Activated naive CD8-positive, alpha-beta T cell treated with anti-CD3 and anti-CD28 coated beads, Interleukin-2, amount 50 U/mL, for 16 hours (primary cell): Measurements from ENCODE around the gene NRXN3.

ENCODE experiments used
- DNase-seq: peaks from one replicate; pipeline ENCODE4 v3.0.0-alpha.2; 2020; ENCODE audit warnings: low read depth, low spot score

Gene NRXN3

GRCh38 chr14:79117561-79117960 is 947.4 kb downstream of the NRXN3 start:
- no peak for DNase-seq

GRCh38 chr14:79118291-79118690 is 948.1 kb downstream of the NRXN3 start:
- no peak for DNase-seq

DNA sequence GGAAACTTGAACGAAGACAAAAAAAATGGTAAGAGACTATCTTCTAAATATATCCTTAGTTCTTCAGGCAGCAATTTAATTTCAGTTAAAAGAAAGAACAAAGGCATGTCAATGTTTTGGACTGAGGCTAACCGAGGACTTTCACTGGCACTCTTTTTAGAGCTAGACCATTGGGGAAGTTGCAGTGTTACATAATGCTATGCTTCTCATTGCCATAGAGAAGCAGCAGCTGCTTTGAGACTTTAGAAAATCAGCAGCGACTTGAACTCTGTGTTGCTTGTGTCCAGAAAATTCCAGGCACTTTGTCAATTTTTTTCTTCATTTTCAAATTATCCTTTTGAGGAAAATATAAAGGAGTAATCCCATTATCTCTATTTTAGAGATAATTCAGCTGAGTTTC is 964.2 kb downstream of the NRXN3 start:
- no peak for DNase-seq

GRCh38 chr14:79136071-79137044 is 966.2 kb downstream of the NRXN3 start:
- no peak for DNase-seq

DNA sequence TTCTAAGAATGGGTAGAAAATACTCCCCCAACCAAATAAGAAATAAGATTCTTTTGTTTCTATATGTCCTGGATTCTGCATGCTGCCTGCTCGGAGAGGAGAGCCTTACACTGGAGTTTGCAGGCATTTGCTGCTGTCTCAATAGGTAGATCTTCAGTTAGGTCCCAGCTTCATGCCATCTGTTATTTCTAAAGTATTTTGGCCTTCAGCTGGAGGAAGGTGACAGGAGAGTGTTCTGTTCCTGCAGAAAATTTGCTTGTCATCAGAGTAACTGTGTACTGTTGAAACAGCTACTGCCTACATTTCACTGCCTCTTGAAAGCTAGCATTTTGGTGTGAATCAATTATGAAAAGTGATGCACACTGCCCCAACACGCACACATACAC is 966.9 kb downstream of the NRXN3 start:
- DNase-seq = no peak

DNA sequence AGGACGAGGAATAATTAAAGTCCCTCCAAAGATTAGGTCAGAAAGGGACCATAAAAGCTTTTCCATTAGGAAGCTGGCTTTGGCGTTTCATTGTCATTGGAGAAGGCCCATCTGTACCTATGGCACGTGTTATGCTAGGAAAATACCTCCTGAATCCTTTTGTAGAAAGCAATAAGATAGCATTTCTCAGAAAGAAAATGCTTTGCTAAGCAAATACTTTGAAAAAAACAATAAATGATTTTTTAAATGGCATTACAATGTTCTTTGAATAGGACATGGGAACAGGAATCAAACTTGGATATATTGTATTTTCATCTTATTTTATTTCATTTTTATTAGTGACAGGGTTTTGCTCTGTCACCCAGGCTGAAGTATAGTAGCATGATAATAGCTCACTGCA is 967.7 kb downstream of the NRXN3 start:
- no peak for DNase-seq

- DNase-seq = no peak
These were observed 974.7 kb downstream of the NRXN3 start for GRCh38 chr14:79144896-79145295.

DNA sequence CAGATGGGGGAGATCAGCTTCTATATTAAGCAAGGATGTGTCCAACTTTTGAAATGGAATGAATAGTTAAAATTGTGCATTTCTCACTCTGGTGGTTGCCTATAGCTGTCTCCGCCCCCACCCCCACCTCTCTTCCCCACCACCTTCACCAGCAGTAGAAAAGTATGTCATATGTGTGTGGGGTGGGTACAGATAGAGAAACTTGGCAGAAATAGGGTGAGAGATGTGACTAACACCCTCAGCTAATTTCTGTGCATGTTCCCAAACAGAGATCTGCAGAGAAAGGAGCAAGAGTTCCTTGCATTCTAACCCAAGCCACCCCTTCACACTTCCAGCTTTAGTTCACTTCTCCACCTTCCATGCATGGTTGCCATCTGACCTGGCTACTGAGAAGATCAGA is 980.1 kb downstream of the NRXN3 start:
- DNase-seq = no peak

- DNase-seq = no peak
These were observed 987.2 kb downstream of the NRXN3 start for GRCh38 chr14:79157369-79157768.

DNA sequence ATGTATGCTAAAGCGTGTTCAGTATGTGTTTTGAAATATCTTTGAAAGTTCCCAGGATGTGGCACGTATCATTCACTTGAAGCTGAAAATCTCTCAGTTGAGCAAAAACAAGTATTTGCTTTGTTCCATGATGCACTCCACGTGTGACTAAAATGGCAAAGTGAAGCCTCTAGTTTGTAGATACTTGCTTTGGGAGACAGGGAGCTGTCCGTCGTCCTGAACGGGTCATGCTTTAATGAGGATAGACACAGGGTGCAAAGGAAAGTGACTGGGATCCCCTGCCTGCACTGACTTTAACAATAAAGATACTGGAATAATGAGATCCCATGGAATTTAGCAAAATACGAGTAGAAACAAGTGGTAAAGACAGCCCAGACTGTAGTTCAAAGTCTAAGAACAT is 991.4 kb downstream of the NRXN3 start:
- no peak for DNase-seq

- no peak for DNase-seq
These were observed 992.7 kb downstream of the NRXN3 start for GRCh38 chr14:79162833-79163232.

- DNase-seq = no peak
These were observed 995.4 kb downstream of the NRXN3 start for GRCh38 chr14:79165471-79166090.

- DNase-seq = no peak
These were observed 996.0 kb downstream of the NRXN3 start for GRCh38 chr14:79166171-79166570.

DNA sequence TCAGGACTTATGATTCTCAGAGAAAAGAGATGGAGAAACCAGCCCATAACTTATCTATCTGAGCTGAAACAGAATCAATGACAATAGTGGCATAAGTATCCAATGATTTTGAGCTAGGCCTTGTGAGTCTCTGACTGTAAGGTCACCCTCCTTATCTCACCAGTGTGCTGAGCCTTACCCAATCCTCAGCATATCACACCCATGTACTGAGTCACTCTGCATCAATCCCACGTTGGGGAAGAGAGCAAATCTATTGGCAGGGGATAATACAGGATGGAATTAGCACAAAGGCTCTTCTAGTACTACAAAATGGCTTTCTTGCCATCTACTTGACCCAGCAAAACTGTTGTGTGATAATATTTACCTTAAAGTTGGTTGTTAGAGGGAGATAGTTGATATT is 997.8 kb downstream of the NRXN3 start:
- DNase-seq = no peak

GRCh38 chr14:79175671-79176070 is 1005.5 kb downstream of the NRXN3 start:
- DNase-seq = no peak

DNA sequence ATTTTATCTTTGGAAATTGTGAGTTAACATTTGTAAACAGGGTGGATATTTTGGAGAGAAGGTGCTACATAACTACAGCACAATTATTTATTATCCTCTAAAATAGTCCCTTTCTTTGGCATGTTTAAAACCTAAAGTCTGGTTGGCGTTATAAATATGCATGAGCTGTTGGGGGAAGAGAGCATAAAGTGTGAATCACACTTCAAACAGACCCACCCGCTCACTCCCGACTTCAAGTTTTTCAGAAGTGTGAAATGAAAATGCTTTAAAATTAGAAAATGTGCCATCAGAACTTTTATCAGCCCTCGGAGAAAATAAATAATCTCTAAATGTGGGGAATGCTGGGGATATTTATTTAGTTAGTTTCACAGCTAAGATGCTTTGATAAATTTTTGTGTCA is 1006.9 kb downstream of the NRXN3 start:
- no peak for DNase-seq

- no peak for DNase-seq
These were observed 1008.5 kb downstream of the NRXN3 start for GRCh38 chr14:79178719-79179118.

GRCh38 chr14:79179985-79180384 is 1009.8 kb downstream of the NRXN3 start:
- no peak for DNase-seq

DNA sequence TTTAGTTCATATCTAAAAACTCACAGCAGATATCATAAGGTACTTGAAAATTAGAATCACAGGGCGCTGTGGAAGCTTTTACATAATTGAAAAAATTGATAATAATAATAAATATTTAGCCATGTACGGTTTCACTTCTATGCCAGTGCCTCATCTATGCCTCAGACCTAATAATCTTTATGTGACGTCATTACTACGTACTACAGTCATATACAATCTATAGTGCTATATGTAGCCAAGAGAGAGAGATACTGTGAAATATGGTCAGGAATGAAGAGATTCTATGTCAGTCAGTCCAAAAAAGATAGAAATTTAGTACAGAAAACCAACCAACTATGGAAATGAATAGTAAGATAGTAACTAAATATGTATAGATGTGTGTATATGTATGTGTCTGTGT is 1010.5 kb downstream of the NRXN3 start:
- DNase-seq = no peak

- no peak for DNase-seq
These were observed 1016.4 kb downstream of the NRXN3 start for GRCh38 chr14:79186523-79186922.

GRCh38 chr14:79193689-79194477 is 1023.7 kb downstream of the NRXN3 start:
- no peak for DNase-seq

DNA sequence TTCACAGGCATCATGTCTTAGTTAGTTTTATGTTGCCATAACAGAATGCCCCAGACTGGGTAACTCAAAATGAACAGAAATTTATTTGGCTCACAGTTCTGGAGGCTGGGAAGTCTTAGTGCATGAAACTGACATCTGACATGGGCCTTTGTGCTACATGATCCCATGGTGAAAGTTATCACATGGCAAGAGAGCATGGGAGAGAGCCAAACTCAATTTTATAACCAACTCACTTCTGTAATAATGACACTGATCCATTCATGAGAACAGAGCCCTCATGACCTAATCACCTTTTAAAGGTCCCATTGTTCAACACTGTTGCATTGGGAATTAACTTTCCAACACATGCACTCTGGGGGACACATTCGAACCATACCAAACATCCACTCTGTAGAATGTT is 1026.0 kb downstream of the NRXN3 start:
- no peak for DNase-seq
